ENCODE results near the gene PFKFB3.
"Not testable (repeated sequence)": the region's sequence is repeated elsewhere in the genome, so short reads cannot be mapped to it uniquely, and the experiment has no call there.

PFKFB3 gene

DNA sequence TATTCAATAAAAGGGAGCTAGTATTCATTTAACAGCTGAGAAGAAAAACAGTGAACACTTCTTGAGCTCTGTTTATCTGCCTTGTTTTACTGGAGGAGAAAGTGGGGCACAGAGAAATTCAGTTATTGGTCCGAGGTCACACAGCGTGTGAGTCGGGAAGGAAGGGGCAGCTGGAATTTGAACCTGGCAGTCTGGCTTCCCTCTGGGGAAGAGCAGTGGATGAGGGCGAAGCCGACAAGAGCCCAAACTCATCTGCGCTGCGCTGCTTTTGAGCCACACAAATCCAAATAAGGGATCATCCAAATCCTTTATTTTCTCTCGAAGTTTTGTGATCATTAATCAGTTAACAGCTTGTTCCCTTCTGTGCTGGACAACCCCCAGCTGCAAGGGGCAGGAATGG is 23.7 kb upstream of the PFKFB3 start:
- DNase-seq, result no peak

DNA sequence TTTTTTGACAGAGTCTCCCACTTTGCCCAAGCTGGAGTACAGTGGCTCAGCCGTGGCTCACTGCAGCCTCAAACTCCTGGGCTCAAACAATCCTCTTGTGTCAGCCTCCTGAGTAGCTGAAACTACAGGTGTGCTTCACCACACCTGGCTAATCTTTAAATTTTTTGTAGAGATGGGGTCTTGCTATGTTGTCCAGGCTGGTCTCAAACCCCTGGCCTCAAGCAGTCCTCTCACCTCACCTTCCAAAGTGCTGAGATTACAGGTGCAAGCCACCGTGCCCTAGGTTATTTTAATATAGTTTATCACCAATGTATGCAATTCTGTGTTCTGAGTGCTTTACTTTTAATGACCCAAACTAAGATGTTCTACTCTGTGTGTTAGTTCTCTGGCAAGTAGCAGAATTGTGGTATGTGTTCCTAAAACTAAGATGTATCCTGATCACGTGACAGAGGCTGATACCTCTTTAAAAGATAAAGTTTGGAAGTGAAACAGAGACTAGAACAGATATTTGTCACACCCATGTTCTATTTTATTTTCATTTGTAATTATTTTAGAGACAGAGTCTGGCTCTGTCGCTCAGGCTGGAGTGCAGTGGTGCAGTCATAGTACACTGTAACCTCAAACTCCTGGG is 22.1 kb upstream of the PFKFB3 start:
- DNase-seq, result no peak

DNA sequence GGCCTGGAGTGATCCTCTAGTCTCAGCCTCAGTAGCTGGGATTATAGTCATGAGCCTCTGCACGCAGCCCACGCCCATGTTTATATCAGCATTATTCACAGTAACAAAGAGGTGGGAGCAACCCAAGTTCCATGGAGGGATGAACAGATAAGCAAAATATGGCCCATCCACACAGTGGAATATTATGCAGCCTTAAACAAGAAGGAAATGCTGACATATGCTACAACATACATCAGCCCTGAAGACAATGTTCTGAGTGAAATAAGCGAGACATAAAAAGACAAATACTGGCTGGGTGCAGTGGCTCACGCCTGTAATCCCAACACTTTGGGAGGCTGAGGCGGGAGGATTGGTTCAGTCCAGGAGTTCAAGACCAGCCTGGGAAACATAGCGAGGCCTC is 21.5 kb upstream of the PFKFB3 start:
- DNase-seq, result no peak

DNA sequence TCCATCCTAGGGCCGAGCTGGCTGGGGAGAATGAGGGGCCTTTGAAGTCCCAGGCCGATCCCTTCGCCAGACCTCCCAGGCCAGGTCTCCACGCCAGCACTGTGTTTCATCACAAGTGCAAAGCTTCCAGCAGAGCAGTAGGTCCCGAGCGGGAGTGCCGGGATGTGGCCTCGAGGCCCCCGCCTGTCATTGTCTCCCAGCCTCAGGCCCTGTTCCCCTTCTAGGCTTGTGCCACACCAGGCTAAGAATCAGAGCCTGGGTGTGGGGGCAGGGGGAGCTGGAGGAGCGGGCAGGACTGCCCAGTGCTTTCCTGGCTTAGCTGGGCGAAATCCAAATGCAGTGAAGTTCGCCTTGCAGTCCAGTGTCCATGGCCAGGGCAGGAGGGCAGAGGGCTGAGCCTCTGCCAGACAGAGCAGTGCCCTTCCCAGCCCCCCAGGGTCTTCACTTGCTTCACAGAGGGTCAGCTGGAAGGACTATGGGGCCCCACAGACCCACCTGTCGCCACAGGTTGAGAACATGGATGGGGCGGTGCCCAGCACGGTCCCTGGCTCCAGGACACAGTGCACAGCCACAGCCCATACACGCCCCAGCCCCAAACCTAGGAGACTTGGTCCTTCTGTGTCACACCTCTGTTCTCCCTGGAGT is 20.2 kb upstream of the PFKFB3 start:
- no peak for DNase-seq

DNA sequence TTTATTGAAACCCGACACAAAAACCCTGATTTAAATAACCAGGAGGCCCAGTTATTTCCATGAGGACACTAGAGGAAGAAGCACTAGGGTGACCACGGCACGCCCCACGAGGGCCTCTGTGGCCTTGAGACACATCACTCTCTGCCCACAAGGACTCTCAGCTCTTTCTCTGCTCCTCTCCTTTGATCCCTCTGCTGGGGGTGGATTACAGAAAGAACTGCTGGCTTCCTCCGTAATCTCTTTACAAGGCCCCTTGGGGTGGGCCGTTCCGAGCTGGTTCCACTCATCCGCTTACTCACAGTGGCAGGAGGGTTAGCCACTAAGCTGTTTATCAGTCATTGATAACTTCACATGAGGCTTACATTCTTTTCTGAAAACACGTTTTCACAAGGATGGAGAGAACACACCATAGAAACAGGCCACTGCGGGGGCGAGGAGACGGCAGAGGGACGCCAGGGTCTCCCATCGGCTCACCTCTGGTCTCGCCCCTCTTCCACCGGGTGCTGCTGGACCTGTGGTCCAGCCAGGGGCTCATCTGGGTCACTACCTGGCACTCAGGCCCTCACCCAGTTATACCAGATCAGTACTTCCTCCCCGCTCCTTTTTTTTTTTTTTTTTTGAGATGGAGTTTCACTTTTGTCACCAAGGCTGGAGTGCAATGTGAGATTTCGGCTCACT is 17.6 kb upstream of the PFKFB3 start:
- no peak for DNase-seq

DNA sequence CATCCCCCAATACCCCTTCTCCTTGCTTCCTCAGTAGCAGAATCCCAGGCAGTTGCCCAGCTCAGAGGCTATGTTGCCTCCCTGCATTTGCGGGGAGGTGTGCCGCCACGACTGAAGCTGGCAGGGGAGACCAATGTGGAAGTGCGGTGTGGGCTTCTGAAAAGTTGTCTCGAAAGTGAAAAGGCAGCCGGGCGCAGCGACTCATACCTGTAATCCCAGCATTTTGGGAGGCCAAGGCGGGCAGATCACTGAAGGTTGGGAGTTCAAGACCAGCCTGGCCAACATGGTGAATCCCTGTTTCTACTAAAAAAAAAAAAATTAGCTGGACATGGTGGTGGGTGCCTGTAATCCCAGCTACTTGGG is 15.9 kb upstream of the PFKFB3 start:
- no peak for DNase-seq

DNA sequence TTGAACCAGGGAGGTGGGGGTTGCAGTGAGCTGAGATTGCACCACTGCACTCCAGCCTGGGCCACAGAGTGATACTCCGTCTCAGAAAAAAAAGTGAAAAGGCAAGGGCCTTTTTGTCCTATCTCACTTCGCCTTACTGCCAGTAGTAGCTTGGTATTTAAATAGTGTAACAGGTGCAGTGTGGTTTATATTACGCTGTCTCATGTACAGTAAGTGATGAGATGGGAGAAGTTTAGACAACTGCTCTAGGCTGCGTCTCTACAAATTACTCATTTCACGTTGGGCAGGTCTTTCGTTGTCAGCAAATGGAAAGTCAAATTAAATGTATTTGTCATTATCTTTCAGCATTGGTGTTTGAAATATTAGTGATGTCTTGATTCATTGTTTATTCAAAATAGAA is 15.5 kb upstream of the PFKFB3 start:
- DNase-seq, result no peak

DNA sequence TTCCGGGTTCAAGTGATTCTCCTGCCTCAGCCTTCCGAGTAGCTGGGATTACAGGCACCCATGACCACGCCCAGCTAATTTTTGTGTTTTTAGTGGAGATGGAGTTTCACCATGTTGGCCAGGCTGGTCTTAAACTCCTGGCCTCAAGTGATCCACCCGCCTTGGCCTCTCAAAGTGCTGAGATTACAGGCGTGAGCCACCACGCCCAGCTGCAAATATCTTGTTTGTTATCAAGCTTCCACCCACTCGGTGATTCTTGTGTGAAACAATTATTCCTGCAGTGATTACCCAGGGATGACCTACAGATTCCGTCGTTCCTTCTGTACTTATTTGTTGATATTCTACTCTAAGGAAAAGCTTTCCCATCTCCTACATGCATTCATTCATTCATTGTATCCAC is 12.7 kb upstream of the PFKFB3 start:
- not testable (repeated sequence) for DNase-seq

DNA sequence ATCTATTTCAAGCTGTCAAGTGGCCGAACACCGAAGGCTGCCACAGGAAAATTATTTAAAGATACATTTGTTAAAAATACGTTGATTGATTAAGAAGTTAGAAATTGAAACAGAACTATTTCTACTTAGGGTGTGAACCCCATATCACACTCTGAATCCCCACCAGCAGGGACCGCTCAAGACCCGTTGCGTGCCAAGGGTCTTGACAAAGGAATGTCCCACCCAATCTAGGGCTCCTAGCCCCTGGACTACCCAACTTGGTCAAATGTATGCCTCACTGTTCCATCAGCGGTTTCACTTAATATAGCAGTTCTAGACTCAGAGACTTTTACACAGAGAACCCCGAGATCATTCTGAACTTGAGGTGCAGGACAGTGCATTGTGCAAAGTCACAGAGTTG is 11.6 kb upstream of the PFKFB3 start:
- no peak for DNase-seq

DNA sequence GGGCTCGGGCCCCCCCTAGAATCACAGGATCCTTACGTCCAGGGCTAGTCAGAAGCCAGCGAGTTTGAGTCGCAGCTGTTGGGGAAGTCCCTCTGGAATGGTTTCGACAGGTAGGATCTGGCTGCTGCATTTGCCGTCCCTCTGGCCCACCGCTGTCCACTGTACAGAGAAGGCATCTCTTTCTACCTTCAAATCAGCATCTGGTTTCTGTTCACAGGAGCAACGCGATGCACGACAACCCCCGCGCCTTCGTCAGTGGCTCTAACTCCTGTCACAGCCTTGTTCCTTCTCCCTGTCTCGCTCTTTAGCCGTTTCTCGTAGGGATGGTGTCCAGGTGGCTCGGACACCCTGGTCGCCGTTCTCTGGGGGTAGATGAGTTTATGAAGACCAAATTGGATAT is 11.2 kb upstream of the PFKFB3 start:
- DNase-seq, result no peak

DNA sequence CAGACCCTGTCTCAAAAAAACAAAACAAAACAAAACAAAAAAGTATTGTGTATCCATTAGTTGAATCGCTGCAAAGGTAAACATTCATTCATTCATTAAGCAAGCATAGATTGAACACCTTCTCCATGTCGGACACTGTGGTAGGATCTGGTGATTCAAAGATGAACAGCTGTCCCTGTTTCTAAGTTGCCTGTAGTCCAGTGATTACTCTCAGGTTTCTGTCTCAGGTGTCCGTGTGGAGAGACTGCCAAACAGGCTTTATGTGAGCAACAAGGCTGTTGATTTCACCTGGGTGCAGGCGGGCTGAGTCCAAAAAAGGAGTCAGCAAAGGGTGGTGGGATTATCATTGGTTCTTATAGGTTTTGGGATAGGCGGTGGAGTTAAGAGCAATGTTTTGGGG is 9.4 kb upstream of the PFKFB3 start:
- not testable (repeated sequence) for DNase-seq

DNA sequence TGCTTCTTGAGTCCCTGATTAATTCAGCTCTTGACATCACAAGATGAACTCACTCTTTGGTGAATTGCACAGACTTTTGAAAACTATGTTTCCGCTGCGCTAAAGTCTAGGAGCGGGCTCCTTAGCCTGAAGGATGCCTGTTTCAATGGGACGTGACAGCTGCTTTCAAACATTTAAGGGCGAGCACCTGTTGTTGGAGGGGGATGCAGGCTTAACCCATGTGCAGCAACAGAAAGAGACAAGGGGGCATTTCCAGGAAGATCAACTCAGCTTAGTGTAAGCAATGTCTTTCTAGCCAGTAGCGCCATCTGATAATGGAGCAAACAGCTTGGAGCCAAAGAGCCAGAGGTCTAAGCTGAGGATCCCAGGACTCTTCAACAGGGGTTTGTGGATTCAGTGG is 8.4 kb upstream of the PFKFB3 start:
- DNase-seq, result no peak

DNA sequence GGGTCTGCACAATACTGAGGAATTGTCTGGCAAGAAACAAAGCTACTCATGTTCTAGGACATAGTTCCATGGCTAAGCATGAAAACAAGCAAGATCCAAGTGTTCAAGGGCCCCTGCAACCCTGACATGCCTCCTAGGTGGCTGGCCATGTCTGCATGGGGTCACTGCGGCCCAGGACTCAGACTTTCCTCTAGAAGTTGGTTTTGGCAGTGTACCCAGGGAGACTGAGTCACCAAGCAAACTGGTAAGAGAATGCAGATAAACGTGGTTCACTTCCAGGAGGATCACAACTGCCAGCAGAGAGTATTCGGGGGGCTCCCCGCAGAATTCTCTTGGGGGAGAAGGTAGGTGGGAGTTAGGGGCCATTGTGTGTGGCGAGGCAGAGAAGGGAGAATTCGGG is 7.4 kb upstream of the PFKFB3 start:
- no peak for DNase-seq

DNA sequence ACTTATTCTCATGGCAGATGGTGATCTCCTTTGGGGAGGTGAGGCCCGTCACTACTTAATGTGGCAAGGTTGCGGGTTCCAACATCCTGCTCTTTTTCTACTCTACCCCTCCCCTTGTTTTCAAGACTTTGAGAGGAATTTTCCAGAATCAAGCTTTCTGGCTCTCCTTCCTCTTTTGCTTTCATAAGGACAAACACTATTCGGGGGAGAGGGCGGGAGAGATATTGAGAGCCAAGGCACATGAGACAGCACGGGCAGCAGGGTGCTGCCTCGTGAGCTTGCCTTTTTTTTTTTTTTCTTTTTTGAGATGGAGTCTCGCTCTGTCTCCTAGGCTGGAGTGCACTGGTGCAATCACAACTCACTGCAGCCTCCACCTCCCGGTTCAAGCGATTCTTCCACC is 6.9 kb upstream of the PFKFB3 start:
- DNase-seq, result no peak

DNA sequence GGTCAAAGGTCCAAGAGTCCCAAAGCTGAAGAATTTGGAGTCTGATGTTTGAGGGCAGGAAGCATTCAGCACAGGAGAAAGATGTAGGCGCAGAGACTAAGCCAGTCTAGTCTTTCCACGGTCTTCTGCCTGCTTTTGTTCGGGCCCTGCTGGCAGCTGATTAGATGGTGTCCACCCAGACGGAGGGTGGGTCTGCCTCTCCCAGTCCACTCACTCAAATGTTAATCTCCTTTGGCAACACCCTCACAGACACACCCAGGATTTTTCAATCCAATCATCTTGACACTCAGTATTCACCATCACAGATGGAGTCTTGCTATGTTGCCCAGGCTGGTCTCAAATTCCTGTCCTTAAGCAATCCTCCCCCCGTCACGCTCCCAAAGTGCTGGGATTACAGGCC is 6.2 kb upstream of the PFKFB3 start:
- not testable (repeated sequence) for DNase-seq

DNA sequence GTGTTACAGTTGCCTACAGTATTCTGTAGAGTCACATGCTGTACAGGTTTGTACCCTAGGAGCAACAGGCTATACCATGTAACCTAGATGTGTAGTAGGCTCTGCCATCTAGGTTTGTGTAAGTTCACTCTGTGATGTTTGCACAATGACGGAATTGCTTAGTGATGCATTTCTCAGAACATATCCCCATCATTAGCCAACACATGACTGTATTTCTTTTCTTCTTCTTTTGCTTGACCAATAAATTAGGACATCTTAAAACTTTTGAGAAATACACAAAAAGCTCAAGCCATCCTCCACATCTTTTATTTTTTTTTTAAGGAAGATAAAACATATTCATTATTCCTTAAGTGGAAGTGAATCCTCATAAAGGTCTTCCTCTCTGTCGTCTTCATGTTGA is 5.4 kb upstream of the PFKFB3 start:
- DNase-seq, result no peak

DNA sequence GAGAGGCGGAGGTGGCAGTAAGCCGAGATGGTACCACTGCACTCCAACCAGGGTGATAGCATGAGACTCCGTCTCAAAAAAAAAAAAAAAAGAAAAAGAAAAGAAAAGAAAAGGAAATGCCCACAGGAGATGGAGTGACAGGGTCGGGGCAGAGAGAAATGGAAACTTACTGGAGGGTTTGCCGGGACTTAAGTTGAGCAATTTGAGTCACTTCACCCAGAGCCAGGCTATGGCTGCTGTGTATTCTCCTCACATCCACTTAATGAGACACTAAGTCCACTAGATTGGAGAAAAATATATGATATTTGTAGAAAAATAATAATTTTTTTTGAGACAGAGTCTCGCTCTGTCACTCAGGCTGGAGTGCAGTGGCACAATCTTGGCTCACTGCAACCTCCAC is 4.6 kb upstream of the PFKFB3 start:
- no peak for DNase-seq

DNA sequence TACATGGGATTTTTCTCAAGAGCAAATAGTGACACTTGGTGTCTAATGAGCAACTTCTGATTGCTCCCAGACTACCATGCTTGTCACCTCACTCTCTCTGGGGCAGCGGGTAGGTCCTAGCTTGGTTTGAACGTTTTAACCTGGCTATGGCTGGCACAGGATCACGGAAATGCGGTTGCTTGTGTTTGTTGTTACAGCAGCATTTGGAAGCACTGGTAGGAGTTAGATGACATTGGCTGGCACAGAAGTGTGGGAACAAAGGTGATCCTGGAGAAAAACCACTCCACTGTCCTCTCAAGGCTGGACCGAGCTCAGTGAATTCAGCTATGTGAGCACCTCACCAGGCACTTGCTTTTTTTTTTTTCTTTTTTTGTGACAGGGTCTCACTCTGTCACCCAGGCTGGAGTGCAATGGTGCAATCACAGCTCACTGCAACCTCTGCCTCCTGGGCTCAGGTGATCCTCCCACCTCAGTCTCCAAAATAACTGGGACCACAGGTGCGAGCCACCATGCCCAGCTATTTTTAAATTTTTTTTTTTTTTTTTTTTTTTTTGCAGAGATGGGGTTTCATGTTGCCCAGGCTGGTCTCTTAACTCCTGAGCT is 3.5 kb upstream of the PFKFB3 start:
- no peak for DNase-seq

DNA sequence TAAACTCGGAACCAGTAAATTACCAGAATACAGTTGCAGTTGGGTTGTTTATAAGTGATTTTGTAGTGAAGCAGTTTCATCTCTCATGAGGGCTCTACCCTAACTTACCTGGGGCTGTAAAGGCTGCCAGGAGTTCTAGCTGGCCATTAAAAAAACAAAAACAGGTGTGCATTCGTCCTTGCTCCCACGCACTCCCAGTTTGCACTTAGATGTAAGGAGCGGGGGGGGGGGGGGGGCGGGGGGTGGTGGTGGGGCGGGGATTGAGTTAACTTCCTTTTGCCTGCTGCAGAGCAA is 2.3 kb upstream of the PFKFB3 start:
- DNase-seq, result no peak

DNA sequence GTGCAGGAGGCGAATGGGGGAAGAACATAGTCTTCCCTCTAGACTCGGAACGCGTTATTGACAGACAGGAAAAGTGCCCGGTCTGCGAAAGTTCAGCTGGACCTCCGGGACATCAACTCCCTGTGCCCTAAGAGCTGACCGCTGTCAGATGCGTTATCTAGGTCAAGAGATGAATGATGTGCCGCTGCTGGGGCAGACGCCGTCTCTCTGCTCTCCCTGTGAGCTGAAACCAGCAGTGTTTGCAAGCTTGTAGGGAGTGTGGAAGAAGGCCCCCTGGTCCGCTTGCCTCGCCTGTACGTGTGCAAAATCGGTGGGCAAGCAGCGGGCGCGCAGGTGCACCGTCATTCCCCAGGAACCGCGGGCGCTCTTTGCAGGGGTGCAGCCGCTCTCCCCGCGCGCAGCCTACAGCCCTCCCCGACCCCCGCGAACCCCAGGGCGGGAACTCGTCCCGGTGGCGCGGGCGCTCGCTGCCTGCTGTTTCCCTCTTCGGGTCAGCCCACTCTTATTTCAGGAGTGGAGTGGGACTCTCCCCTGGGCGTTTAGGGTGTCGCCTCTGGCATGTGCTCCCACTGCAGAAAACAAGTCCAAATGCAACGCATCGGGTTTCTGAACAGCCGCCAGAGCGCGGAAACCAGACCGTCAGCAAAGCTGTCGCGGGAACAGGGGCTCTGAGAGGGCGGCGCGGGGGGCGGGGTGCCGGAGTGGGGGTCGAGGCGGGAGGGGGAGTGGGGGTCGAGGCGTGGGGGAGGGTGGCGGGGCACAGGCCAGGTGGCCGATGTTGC is 1.8 kb upstream of the PFKFB3 start:
- DNase-seq, result no peak

DNA sequence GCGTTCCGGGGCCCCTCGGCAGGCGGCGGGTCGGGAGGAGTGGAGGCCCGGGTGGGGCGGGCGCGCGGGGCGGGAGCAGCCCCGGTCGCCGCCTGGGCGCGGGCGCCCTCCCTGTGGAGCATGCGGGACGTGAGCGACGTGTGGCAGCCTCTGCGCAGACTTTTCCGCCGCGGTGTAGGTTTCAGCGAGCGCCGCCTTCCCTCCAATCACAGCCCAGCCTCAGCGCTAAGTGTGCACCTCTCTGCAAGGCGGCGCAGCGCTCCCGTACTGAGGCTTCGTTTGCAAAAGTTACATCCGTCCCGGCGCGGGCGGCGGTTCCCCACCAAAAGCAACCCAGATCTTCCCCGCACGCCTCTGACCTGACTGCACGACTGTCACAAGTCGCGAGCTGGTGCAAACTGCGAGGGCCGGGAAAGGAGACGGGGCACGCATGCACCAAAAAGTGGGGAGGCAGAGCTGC is 1.2 kb upstream of the PFKFB3 start:
- no peak for DNase-seq

DNA sequence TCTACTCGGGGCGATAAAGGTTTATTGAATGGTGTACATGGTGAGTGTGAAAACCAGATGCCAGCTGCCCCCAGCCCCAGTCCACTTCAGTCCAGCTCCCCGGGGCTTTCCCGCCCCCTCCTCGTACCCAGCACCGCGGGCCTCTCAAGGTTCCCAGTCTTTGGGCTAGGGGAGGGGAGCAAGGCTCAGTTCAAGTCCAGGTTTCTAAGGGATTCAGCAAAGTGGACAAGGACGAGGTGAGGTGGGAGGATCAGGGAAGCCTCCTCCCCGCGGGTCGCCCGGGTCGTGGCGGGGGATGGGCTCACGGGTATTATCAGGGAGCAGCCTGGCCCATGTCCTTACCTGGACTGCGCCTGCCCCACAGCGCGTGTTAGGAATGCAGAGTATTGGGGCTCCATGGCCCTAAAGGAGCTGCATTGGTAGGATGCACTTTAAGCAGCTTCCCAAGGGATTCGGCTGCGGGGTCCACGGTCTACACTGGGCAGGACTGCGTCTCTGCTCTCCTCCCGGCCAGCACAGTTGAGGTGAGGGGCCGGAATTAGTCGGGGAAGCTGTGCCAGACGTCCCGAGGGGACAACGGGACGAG is 541 bp upstream of the PFKFB3 start:
- DNase-seq, result no peak

Data from NCI-H2081 treated with DMSO at 0.1 percent for 48 hours (cell line).